ENCODE results near the gene KAZN.

- TF ChIP-seq POLR2A (IDR thresholded peaks at IDR 0.05) (no peak), CTCF (IDR thresholded peaks at IDR 0.05) (no peak)
These were observed 27.5 kb downstream of the KAZN start for GRCh38 chr1:14625996-14626395.
